ENCODE data around the gene CALN1. TPM values are rescaled to one million over a fixed set of nuclear protein-coding genes. Genes with fewer than 3 reads are reported as not detected.

Gene CALN1
- total and polyA plus RNA-seq, 2 of the 8 experiments (the other 6 are each of a cell fraction or from before 2014, with no cell fraction given): 6.4 to 15.2 TPM

DNA sequence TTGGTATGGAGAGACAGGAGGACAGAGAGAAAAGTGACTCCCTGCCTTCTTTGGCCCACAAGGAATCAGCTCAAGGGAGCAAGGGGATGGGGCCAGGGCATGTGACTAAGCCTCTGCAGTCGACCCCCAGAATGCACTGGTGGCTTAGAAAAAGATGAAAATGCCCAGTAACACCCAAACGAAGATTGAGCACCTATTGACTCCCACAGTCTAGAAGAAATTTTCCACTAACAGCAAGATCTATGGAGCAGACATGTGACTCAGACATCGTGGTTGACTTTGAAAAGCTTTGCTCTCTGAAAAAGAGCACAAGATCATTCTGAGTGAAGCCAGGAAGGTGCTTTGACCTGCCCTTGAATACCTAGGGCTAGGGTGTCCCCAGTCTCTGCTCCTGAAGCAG is 586.0 kb downstream of the CALN1 start:
- Histone ChIP-seq H3K4ac (replicated peaks; ENCODE audit: insufficient read length, low read depth, low read length) (no peak overlapping the region), H2BK12ac (ENCODE audit: low read depth, low read length) (no peak overlapping the region), H3K18ac (ENCODE audit: extremely low read depth, low read length) (no peak overlapping the region), H2BK15ac (ENCODE audit: low read length) (no peak overlapping the region), H4K5ac (ENCODE audit: insufficient read length, low read depth, low read length) (no peak overlapping the region), H3K79me2 (ENCODE audit: control insufficient read depth in 1 of 2, insufficient read depth in 2 of 2, low read length in 2 of 2) (no peaks in the 10 kb centered on the region), H2AFZ (ENCODE audit: low read length) (no peak overlapping the region), H3K4me2 (ENCODE audit: insufficient read depth in 1 of 2, low read depth in 2 of 2, low read length in 2 of 2) (no peak overlapping the region), H3K9me3 (ENCODE audit: insufficient read depth in 2 of 2, low read depth in 1 of 2, low read length in 1 of 2) (no peaks in the 10 kb centered on the region), H4K91ac (replicated peaks; ENCODE audit: insufficient read length, low read length) (no peak overlapping the region), H4K8ac (ENCODE audit: extremely low read depth, insufficient read depth, low read length) (no peak overlapping the region), H3K36me3 (ENCODE audit: control insufficient read depth in 2 of 4, insufficient read depth in 4 of 4, low read length in 3 of 4) (no peaks in the 10 kb centered on the region), H2BK20ac (ENCODE audit: low read length) (no peak overlapping the region), H3K23ac (ENCODE audit: insufficient read length) (no peak overlapping the region), H3K27ac (ENCODE audit: low read depth, low read length) (no peak overlapping the region), H2AK5ac (ENCODE audit: low read depth, low read length) (no peak overlapping the region), H4K20me1 (replicated peaks in 1 of 2; ENCODE audit: control insufficient read depth in 1 of 2, insufficient read depth in 2 of 2, low read length in 2 of 2) (no peaks in the 10 kb centered on the region), H3K79me1 (ENCODE audit: low read depth, low read length) (no peaks in the 10 kb centered on the region), H3K4me1 (replicated peaks in 1 of 4; ENCODE audit: control insufficient read depth in 3 of 4, insufficient read depth in 4 of 4, low read length in 3 of 4) (peaks cover 0 to 3% (median 0%) of the 10 kb centered on the region in 4 experiments; a peak in 3 of 7 replicates), H2BK5ac (ENCODE audit: low read depth, low read length) (no peak overlapping the region), H3K27me3 (replicated peaks in 1 of 4; ENCODE audit: control insufficient read depth in 3 of 4, extremely low read depth in 1 of 4, insufficient read depth in 3 of 4, low read length in 3 of 4) (no peaks in the 10 kb centered on the region), H3K9ac (replicated peaks in 1 of 4; ENCODE audit: extremely low read depth in 1 of 4, low read depth in 3 of 4, low read length in 3 of 4) (no peak overlapping the region; a peak in 1 of 7 replicates), H3K56ac (replicated peaks; ENCODE audit: insufficient read length, low read depth, low read length) (no peak overlapping the region), H3K4me3 (ENCODE audit: extremely low read depth in 1 of 4, insufficient read depth in 2 of 4, low read depth in 3 of 4, low read length in 4 of 4) (no peak overlapping the region), H2BK120ac (replicated peaks; ENCODE audit: low read depth, low read length) (no peak overlapping the region), H3K23me2 (ENCODE audit: low read depth, low read length) (no peaks in the 10 kb centered on the region; the same call in 1 of the 2 replicates), H3K14ac (ENCODE audit: insufficient read length) (no peak overlapping the region)
- 93% methylated on average over 3 of the region's 3 CpGs; no CpG with 5 or more reads in 1 of the 2 experiments for WGBS, 2 experiments (ENCODE audit: extremely low coverage in 1 of 2, insufficient coverage in 1 of 2, insufficient read length in 1 of 2, insufficient replicate concordance in 2 of 2, low coverage in 1 of 2, low lambda C conversion rate in 2 of 2, missing lambda C conversion rate in 1 of 2)
- FAIRE-seq (no peak), DNase-seq (ENCODE audit: low read depth in 1 of 2, low spot score in 2 of 2) (no peak)
- POLR2A ChIA-PET (ENCODE audit: partially characterized antibody): no interaction called here
- no peak for TF ChIP-seq EZH2 (IDR thresholded peaks at IDR 0.05; ENCODE audit: low read depth, low read length, severe bottlenecking)
- no peak for TF ChIP-seq SIX5 (IDR thresholded peaks at IDR 0.05; ENCODE audit: low read depth, low read length)
- no peak for TF ChIP-seq SP2 (IDR thresholded peaks at IDR 0.05; ENCODE audit: low read length)
- TF ChIP-seq, protein P1, sequence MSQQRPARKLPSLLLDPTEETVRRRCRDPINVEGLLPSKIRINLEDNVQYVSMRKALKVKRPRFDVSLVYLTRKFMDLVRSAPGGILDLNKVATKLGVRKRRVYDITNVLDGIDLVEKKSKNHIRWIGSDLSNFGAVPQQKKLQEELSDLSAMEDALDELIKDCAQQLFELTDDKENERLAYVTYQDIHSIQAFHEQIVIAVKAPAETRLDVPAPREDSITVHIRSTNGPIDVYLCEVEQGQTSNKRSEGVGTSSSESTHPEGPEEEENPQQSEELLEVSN (IDR thresholded peaks at IDR 0.05): no peak
- TF ChIP-seq CREB1 (IDR thresholded peaks at IDR 0.05): no peak
- TF ChIP-seq TBP (IDR thresholded peaks at IDR 0.05; ENCODE audit: low read depth, low read length): no peak
- TF ChIP-seq SAP30 (IDR thresholded peaks at IDR 0.05; ENCODE audit: insufficient read depth, insufficient replicate concordance, low read length): no peak
- no peak for TF ChIP-seq EP300 (IDR thresholded peaks at IDR 0.05; ENCODE audit: borderline replicate concordance in 1 of 2, low read depth in 2 of 2, low read length in 2 of 2)
- TF ChIP-seq, protein P2, sequence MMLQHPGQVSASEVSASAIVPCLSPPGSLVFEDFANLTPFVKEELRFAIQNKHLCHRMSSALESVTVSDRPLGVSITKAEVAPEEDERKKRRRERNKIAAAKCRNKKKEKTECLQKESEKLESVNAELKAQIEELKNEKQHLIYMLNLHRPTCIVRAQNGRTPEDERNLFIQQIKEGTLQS (IDR thresholded peaks at IDR 0.05; ENCODE audit: insufficient read depth, low read depth, low read length): no peak
- no peak for TF ChIP-seq JUND (IDR thresholded peaks at IDR 0.05; ENCODE audit: low read length)
- TF ChIP-seq SUZ12 (IDR thresholded peaks at IDR 0.05; ENCODE audit: low read length): no peak
- no peak for TF ChIP-seq MAFK (IDR thresholded peaks at IDR 0.05; ENCODE audit: low read depth, low read length)
- CTCF ChIA-PET (ENCODE audit: partially characterized antibody): no interaction called here

All from H1 (cell line).